ENCODE measurements around the gene TTC39C.

GRCh38 chr18:23967321-23968089 lies 47.0 kb upstream of the TTC39C start:
- TF ChIP-seq, protein P1, sequence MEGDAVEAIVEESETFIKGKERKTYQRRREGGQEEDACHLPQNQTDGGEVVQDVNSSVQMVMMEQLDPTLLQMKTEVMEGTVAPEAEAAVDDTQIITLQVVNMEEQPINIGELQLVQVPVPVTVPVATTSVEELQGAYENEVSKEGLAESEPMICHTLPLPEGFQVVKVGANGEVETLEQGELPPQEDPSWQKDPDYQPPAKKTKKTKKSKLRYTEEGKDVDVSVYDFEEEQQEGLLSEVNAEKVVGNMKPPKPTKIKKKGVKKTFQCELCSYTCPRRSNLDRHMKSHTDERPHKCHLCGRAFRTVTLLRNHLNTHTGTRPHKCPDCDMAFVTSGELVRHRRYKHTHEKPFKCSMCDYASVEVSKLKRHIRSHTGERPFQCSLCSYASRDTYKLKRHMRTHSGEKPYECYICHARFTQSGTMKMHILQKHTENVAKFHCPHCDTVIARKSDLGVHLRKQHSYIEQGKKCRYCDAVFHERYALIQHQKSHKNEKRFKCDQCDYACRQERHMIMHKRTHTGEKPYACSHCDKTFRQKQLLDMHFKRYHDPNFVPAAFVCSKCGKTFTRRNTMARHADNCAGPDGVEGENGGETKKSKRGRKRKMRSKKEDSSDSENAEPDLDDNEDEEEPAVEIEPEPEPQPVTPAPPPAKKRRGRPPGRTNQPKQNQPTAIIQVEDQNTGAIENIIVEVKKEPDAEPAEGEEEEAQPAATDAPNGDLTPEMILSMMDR (IDR thresholded peaks at IDR 0.05), result no peak
- no peak for TF ChIP-seq POLR2A (IDR thresholded peaks at IDR 0.05)
